Measurements from ENCODE around the gene CDYL2.
"Not testable (repeated sequence)": the region's sequence is repeated elsewhere in the genome, so short reads cannot be mapped to it uniquely, and the experiment has no call there.

CDYL2 gene, protein sequence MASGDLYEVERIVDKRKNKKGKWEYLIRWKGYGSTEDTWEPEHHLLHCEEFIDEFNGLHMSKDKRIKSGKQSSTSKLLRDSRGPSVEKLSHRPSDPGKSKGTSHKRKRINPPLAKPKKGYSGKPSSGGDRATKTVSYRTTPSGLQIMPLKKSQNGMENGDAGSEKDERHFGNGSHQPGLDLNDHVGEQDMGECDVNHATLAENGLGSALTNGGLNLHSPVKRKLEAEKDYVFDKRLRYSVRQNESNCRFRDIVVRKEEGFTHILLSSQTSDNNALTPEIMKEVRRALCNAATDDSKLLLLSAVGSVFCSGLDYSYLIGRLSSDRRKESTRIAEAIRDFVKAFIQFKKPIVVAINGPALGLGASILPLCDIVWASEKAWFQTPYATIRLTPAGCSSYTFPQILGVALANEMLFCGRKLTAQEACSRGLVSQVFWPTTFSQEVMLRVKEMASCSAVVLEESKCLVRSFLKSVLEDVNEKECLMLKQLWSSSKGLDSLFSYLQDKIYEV

DNA sequence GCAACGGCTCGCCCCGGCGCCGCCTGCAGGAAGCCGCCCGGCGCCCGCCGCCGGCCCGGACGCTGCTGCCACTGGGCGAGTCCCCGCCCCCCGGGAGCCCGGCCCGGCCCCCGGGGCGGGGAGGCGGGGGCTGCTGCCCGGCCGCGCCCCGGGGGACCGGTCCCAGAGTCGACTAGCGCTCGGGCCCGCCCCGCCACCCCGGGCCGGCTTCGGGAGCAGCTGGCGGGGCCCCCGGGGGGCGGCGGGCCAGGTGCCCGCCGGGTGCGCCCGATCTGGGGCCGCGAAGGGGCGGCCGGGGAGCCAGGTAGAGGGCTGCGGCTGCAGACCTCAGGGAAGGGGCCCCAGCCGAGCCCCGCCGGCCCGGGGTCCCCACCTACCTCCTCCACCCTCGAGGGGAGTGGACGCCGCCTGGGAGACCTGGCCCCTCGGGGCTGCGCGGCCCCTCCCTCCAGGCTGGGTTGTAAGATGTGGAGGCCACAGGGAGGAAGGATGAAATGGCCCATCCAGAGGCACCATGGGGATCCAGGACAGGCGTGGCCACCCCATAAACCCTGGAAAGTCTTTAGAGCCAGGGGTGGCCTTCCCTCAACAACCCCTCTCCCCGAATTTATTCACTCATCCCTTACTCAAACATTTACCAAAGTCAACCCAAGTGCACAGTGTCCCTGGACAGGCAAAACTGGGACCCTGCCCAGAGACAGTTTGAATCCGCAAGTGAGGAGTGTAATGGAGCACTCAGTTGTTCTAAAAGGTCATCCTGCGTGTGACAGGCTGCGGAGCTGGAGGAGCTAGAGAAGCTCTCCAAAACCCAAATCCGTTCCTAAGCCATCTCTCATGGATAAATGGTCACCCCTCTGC is at the start of gene CDYL2:
Gene CDYL2 (minus strand): TSS at position 73 of the 858 bp plus-strand sequence. CDS start 425 bp downstream, outside the sequence.
- DNase-seq = peak; percentile 42

DNA sequence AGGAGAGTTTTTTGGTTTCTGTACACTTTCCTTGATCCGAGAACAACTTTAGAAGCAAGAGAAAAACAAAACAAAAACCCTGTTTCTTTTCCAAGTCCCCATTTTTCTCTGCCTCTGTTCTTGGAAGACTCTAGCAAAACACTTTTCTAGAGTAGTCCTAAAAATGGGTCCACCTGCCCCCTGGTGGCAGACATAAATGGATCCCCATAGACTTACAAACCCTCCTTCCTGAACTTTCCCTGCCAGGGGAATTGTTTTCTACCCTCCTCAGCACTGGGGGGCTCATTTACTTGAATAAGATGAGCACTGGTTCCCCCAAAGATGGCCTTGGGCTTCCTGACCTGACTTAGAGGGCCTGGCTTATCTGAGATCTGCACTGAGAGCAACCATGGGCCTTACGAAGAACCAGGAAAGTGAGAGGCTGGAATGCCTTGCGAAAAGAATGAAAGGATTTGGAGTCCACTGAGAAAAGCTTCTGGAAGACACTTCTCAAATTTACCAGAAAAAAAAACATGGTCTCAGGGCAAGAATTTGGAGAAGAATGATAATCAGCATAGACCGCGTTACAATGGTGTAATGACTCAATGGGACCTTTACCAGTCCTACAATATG is 48.0 kb upstream of the CDYL2 start:
- DNase-seq = no peak

DNA sequence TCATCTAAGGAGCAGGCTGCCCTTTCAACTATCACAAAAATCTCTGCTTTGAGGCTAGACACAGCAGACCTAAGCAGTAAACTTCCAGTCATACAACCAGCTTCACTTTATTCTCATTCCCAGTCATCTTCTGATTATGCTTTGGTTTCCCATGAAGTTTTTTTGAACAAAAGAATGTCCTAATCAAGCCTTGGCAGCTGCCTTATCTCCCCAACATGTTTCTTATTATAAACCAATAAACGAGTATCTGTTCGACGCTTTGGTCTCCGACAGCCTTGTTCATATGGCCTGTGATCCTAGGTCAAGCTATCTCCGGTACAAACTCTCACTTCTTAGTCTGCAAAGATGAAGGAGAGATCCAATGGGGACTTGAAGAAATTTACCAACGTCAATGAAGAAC is 47.4 kb upstream of the CDYL2 start:
- DNase-seq = no peak

DNA sequence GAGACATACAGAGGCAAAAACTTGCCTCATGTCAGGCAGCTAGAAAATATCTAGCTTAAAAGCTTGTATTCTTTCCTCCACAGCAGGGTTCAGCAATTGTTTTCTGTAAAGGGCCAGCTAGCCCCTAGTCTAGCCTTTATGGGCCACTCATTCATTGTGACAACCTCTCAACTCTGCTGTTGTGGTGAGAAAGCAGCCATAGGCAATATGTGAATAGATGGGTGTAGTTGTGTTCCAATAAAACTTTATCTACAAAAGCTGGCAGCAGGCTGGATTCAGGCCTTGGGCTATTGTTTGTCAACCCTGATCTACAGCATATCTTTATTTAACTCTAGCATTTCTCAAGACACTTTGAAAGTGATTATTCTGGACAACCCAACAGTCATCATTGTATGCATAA is 46.4 kb upstream of the CDYL2 start:
- DNase-seq = no peak

DNA sequence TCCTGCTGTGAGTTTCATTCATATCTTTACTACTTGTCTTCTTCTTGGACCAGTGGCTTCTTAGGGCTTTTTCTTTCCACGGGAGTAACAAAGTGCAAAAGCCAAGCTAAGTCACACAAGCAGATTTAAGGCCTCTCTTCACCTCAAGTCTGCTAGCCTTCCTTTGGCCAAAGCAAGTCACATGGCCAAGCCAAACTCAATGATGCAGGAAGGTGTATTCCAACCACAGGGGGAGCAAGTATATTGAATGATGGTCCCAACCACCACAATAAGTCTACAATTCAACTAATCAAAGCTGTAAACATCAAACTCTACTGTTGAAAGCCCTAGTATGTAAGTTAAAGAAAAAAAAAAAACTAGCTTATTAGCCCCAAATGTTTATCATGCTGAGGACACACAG is 44.5 kb upstream of the CDYL2 start:
- DNase-seq = no peak

DNA sequence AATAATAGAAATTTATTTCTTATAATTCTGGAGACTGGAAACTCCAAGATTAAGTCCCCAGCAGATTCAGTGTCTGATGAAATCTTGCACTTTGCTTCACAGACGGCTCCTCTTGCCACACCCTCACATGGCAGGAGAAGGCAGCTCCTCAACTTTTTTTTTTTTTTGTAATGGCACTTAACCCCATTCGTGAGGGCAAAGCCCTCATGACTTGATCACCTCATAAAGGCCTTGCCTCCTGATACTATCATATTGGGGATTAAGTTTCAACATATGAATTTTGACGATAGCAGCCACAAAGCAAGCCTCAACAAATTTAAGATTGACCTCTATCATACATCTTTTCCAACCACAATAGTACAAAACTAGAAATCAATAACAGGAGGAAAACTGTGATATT is 42.3 kb upstream of the CDYL2 start:
- no peak for DNase-seq

DNA sequence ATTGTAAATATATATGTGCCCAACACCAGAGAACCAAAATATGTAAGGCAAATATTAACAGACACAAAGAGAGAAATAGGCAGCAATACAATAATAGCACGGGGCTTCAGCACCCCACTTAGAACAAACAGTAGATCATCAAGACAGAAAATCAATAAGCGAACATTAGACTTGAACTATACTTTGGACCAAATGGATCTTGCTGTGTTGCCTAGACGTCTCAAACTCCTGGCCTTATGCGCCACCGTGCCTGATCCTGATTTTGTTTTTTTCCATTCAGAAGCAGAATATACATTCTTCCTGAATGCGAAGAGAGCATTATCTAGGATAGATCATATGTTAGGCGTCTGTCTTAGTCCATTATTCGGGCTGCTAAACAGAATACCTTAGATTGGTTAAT is 41.9 kb upstream of the CDYL2 start:
- no peak for DNase-seq

DNA sequence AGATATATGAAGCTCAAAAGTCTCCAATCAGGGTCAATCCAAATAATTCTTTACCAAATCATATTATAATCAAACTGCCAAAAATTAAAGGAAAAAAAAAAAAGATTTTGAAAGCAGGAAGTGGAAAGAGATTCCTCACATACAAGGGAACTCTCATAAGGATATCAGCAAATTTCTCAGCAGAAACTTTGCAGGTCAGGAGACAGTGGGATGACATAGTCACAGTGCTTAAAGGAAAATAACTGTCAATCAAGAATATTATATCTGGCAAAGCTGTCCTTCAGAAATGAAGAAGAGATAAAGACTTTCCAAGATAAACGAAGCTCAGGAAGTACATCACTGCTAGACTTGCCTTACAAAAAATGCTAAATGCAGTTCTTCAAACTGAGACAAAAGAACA is 40.0 kb upstream of the CDYL2 start:
- no peak for DNase-seq

DNA sequence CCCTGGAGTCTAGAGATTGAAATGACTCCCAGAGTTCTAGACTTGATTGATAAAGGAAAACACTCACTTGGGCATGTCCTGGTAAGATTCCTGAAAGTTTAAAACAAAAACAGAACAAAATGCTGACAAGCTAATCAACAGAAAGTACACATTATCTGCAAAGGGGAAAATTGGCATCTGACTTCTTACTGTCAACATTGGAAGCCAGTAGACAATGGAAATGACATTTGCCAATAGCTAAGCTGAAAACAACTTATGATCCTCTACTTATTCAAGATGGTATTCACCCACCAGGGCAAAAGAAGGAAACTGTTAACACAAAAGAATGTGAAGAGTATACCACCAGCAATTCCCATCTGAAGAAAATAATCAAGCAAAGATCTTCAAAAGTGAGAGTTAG is 36.8 kb upstream of the CDYL2 start:
- DNase-seq = no peak

DNA sequence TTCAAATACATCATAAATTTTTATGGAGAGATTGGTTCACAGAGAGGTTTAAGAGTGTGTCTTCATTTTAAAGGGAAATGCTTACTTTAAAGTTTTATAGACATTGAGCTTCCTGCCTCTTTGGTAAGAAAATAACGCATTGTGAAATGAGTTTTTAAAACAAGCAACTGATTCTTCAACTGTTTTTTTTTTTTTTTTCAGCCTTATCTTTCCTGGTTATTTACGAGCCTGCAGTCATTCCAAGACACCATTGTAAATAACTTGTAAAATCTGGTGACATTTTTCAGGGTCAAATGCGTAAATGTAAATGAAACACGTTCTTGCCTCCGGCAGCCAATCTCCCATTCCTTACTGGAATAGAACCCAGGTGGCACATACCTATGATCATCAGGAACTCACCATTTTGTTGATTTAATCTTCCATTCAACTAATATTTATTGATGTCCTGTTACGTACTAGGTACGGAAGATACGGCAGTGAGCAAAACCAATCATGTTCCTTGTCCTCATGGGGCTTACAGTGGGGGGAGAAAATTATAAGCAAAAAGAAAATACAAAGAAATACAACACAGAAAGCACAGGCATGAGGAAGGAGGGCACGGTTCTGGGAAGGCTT is 33.2 kb upstream of the CDYL2 start:
- DNase-seq = no peak

DNA sequence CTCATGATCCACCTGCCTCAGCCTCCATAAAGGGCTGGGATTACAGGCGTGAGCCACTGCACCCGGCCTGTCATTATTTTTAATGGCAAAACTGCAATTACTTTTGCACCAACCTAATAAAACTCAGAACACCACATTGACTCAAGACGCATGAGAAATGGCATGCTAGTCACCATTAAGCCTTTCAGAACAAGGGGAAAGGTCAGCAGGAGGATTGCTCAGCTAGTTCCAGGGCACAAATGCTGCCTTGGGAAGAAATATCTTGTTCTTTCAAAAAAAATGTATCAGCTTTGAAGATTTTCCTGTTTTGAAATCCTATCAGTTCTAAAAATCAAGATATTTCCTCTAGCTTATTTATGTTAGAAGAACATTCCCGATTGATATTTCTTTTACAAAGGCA is 32.4 kb upstream of the CDYL2 start:
- no peak for DNase-seq

DNA sequence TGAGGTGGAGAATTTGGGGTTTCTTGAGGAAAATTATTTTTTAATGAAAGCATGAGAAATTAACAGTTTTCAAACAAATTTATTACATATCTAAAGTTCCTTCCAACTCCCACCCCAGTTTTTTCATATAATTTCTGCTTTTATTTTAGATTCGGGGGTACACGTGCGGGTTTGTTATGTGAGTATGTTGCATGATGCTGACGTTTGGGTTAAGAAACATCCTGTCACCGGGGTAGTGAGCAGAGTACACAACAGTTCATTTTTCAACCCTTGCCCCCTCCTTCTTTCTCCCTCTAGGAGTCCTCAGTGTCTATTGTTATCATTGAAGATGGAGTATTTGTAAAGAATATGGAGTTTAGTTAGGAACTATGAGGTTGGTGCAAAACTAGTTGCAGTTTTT is 31.8 kb upstream of the CDYL2 start:
- no peak for DNase-seq

DNA sequence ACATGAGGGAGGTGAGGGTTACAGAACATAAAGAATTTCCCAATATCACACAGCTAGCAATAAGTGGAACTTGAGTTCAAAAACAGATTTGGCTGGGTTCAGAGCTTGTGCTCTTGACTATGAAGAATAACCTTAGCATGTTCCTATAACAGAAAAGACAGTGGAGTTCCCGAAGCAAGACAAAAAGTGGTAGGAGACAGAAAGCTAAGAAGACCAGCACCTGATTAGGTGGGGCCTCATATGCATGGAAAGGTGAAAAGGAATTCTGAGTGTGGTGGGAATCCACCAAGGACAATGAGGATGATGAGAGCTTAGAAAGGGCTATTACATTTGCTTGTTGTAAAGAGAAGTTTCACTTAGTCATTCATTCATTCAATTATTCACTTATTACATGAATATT is 26.6 kb upstream of the CDYL2 start:
- no peak for DNase-seq

DNA sequence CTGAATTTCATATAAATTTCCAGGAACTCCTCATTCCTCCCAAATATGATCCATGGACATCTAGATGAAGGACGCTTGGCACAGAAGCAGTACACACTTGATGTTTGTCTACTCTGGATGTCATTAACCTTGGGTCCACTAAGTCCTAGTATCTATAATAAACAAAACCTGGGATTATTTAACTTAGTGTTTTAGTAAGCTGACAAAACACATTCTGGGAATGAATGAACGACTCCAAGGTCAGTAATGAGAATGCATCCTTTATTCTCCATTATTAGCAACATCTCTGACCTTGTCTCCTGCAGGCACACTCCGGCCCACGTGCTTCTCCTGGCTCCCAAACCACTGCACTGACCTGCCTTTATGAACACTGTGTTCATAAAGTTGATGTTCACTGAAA is 24.1 kb upstream of the CDYL2 start:
- no peak for DNase-seq

DNA sequence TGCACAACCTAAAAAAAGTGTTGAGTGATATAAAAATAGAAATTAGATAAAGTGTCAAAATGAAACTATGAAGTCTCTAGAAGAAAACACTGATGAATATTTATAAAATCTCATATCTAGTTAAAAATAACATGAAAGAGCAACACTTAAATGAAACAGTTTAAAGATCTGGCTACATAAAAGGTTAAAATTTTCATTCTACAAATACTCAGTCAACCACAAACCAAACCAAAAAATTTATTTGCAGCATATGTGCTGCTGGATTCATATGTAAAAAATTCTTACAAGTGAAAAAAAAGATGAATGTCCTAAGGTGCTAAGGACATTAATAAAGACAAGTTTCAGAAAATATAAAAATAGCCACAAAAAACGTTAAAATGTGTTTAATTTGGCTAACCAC is 22.6 kb upstream of the CDYL2 start:
- no peak for DNase-seq

DNA sequence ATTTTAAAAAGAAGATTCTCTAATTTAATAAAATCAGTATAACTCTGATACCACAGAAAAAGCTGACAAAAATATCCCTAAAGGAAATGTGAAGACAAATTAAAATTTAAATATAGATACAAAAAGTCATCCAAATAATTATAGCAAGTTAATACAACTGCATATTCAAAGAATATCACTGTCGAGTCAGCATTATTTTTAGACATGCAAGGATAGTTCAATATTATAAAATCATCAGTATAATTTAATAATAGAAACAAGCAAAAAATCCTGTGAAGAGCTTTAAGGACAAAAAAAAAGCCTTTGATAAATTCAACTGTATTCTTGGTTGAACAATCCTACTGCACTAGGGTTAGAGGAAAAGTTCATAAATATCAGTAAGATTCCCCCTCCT is 21.0 kb upstream of the CDYL2 start:
- DNase-seq = no peak

DNA sequence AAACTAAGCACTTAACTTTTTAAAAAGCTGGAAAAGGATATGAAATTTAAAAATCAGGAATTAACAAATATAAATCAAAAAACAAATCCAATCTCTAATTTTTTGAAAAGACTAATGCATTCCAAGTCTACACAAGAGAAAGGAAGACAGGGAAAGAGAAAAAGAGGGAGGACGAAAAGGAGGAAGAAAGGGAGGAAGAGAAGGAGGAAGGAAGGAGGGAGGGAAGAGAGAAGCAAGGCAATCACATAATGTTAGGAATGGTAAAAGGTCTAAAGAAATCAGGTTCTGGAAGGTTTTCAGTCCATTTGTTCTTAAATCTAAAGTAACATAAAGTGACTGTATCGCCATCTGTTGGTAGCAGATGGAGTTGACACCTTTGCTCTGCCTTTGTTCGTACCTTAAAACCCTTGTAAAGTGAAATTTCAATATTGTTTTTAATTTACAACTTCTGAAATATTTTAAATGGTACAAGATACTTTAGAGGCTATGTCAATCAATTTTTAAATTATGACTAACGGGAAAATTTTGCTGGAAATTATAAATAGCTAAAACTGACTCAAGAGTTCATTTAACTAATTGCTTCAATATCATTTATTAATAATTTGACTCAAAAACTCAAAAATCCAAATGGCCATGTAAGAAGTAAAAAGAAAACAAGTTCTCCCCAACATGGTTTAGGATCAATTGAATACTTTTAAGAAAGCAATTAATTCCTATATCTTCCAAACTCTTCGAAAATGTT is 20.4 kb upstream of the CDYL2 start:
- peak; percentile 26 for DNase-seq

DNA sequence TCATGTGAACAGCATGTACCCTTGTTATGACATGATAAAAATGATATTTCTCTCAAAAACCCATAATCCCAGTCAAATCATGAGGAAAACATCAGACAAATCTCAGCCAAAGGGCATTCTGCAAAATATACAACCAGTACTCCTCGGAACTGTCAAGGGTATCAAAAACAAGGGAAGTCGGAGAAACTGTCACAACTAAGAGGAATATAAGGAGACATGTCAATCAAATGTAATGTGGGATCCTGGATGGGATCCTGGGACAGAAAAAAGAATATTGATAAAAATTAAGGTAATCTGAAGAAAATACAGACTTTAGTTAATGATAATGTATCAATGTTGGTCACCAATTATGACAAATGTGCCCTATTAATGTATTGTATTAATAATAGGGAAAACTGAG is 15.6 kb upstream of the CDYL2 start:
- no peak for DNase-seq

DNA sequence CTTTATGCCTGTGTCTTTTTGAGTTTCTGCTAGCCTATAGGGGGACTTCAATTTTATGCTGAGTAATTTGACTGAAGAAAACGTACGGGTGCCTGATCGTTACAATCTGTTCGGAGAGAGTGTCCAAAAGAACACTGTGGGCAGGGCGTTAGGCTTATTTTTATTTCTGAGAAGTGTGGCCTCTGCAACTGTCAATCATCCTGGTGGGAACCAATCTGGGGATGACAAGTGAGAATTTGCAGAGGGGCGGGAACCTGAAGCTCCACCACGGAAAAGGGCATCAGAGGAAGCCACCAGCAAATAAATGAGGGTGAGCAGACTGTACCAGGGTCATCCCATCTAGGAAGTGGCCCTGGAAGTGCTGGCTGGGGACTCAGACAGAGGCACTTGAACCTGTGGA is 12.0 kb upstream of the CDYL2 start:
- DNase-seq = no peak

DNA sequence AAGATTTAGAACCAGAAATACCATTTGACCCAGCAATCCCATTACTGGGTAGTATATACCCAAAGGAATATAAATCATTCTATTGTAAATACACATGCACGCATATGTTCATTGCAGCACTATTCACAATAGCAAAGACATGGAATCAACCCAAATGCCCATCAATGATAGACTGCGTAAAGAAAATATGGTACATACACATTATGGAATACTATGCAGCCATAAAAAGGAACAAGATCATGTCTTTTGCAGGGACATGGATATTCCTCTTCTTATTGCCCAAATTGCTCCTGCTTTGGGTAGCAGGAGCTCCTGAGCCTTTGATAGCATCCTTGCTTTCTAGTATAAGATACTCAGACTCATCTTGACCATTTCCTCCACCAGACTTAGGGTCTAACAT is 10.9 kb upstream of the CDYL2 start:
- DNase-seq = not testable (repeated sequence)

DNA sequence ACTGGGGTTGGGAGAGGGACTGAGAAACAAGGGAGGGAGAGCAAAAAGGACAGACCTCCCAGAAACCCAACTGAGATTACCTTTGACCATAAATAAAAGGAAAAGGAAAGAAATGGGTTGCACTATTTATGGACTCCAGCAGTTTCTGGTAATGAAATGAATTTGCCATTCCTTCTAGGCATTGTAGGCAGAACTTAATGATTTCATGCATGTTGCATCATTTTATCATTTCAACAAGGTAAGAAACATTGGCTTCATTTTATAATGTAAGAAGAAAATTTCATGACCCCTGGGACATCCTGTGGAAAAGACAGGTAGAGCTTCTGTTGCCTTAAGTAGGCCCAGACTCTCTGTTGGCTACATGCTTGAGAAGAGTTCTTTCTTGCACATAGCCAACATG is 8.2 kb upstream of the CDYL2 start:
- DNase-seq = no peak

DNA sequence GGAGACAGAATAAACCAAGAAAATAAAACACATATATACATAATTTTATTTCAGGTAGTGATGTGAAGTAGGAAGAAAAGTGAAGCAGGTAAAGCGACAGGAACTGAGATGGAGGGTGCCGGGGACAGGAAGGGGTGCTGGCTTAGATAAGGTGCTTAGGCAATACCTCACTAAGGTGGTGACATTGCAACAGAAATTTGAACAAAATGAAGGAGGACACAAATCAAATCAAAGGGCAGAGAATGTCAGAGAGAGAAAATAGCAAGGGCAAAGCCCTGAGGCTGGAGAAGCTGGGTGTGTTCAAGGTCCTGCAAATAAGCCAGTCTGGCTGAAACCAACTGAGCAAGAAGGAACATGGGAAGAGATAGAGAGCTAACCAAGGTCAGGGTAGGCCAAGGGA is 5.0 kb upstream of the CDYL2 start:
- DNase-seq = no peak

DNA sequence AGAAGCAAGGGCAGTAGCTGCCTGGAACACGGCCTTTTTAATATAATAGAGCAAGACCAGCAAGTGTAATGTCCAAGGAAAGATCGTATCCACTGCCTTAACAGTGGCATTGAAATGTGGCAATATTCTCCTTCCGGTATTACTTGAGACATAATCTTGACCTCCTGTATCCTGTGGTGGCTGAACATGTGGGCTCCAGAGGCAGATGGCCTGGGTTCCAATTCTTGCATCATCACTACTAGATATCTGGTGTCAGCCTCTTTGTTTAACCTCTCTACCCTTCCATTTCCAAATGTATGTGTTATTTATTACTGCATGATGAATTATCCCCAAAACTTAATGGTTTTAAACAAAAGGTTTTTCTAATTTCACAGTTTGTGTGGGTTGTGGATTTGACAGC is 3.5 kb upstream of the CDYL2 start:
- no peak for DNase-seq

All from activated CD8-positive, alpha-beta memory T cell treated with anti-CD3 and anti-CD28 coated beads, Interleukin-2, amount 50 U/mL, for 4 hours (primary cell).